GM18499 (cell line): ENCODE measurements around the gene SDC3.

Experiments
- ATAC-seq: cut with Tn5 transposase; IDR thresholded peaks from one replicate; pipeline ENCODE4 v1.9.1; 2021; ENCODE audit warnings: moderate number of reproducible peaks; ENCODE audit not compliant: insufficient read depth, unreplicated experiment

SDC3 gene

DNA sequence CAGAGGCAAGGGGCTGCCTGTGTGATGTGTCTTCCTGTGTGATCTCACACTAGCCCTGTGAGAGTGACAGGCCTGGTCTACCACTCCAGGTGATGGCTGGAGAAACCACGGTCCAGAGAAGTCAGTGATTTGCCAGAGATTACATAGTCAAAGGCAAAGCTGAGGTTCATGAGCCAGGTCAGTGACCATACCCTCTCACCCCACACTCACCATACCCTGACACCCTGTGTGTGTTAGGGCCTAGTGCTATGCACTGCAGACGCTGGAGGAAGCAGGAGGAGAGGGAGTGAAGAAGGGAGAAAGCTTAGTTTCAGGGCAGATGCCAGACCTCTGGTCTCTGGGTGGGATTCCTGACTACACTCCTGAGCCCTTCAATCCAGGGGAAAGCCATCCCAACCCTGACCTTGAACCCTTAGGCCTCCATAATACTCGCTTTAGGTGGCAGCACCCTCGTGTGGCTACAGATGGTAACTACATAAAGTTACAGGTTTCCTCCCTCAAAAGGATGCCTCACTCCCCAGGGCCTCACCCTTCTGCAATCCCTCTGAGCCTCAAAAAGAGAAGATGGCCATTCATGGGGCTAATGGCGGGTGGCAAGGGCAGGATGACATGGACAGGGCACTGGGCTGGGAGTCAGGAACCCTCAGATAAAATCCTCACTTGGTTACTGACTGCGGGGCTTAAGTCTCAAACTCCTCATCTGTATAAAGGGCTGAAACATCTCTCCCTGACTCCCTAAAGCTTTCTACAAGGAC is 20.8 kb upstream of the SDC3 start:
- ATAC-seq, result no peak

DNA sequence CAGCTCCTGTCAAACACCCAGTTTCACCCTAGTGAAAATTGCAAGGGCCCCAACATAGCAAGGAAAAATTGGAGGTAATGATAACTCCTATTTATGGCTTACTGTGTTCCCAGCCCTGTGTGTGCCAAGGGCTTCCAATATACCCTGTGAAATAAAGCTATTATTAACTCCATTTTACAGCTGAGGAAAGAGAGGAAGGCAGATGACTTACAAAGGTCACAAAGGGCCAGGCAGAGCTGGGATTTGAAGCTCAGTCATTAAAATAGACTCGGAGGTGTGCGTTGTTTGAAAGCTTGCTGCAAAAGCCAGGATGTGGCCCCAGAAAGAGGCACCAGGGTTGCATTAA is 20.2 kb upstream of the SDC3 start:
- no peak for ATAC-seq

DNA sequence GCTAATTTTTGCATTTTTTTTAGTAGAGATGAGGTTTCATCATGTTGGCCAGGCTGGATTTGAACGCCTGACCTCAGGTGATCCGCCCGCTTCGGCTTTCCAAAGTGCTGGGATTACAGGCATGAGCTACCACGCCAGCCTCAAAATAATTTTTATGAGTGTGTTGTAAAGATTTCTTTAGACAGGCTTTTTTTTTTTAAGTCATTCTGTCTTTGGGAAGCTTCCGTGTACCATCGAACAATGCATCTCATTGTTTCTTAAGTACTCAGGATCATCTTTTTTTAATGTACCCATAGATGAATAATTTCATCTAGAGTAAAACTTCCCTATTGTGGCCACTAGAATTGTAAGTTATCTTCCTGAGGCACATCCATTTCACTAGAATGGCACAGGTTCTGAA is 19.6 kb upstream of the SDC3 start:
- ATAC-seq, result no peak

DNA sequence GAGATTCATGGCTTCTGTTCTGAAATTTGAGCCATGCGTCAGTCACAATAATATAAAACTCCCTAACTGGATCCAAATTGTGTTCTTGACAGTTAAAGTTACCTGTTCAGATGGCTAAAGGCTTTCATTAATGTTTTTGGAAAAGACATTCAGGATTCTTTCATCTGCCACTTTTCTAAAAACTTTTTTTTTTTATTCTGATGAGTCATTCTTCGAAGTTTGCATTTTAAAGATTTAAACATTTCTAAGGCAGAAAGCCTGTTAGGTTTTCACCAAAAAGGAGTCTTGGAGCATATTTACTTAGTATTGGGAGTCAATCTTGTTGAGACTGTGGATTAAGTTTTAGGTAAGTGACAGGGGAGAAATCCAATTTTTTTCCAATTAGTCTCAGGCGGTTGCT is 18.9 kb upstream of the SDC3 start:
- no peak for ATAC-seq

DNA sequence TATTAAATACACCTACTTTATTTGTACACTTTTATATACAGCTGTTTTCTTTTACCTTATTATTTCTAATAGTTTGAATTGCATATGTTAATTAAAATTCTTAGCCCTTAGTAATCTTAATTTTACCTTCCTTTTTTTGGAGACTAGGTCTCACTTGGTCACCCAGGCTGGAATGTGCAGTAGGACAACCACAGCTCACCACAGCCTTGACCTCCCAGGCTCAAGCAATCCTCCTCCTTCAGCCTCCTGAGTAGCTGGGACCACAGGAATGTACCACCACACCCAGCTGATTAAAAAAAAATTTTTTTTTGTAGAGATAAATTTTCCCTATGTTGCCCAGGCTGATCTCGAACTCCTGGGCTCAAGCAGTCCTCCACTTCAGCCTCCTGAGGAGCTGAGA is 15.0 kb upstream of the SDC3 start:
- ATAC-seq, result no peak

DNA sequence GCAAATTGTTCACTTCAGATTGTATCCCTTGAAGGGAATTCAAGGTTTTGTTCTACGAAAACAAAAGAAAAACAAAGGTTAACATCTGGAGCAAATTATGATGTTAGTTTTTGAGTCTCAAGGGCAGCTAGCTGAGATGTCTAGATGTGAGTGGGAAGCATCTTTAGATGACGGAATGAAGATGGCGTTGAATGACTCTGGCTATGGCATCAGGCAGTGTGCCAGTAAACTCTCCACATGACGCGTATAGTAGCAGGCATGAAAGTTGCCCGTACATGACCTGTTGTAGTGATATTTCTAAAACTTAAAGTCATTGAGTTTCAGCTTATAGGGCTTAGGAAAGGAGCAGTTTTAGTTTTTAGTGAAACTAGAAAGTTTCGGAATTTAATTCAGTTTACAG is 12.3 kb upstream of the SDC3 start:
- no peak for ATAC-seq

DNA sequence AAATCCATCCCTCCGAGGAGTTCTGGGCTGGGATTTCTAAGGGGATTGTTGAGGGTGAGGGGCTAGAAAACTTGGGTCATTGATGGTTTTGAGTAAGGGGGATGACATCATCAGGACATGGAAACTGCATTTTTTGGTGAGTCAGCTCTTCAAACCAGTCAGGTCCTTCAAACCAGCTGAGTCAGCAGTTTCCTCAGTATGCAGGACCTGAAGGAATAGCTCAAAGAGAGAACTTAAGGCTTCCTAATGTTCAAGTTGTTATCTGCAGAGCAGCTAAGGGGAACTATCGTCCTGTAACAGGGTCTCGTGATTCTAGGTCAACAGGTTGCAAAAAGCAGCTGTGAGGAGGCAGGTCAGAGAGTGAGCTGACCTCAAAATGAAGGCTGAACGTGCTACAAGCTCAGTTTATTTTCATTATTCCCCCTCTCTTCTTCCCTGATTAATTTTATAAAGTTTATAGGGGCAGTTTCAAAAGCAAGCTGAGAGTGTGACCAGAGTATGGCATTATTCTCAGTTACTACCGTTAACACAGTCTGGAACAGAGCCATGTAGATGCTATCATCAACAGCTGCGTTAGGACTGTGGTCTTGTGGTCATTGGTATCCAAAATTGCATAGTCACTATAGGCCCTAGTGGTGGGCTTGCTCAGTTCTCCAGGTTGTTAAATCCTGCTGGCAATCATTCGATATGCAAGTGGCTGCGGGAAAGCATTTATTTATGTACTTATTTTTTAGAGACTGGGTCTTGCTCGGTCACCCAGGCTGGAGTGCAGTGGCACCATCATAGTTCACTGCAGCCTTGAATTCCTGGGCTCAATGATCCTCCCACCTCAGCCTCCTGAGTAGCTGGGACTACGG is 10.7 kb upstream of the SDC3 start:
- ATAC-seq, result no peak

DNA sequence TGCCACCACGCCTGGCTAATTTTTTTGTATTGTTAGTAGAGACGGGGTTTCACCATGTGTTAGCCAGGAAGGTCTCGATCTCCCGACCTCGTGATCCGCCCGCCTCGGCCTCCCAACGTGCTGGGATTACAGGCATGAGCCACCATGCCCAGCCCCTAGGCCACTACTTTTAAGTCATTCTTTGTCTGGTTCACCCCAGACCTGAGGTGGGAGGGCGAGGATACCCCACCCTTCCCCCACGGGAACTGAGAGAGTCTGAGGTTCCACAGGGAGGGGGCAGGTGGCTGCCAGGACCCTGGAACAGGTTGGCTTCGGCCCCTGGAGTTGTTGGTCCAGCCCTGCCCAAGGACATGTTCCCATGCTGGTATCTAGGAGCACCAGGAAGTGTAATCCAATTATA is 7.7 kb upstream of the SDC3 start:
- no peak for ATAC-seq

DNA sequence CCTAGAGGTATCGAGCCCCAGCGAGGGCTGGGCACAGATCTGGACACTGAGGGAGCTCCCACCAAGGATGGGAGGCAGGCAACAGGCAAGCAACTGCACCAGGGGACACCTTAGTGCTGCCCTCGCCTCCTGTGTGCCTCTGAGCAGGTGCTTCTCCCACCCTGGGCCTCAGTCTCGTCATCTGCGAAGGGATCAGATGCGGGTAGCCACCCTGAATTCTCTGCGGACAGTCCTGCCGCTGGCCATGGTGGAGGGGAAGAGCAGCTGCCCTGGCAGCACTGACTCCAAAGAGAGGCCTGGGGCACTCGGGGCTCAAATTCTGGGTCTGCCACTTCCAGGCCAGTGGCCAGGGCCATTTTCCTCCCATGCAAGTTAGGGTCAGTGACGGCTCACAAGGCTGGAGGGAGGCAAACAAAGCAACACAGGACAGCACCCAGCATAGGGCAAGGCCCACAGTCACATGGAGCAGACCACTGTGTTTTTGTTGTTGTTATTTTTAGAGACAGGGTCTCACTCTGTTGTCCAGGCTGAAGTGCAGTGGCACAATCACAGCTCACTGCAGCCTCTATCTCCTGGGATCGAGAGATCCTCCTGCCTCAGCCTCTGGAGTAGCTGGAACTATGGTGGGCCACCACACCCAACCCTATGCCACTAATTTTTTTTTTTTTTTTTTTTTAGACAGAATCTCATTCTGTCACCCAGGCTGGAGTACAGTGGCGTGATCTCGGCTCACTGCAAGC is 7.1 kb upstream of the SDC3 start:
- no peak for ATAC-seq

DNA sequence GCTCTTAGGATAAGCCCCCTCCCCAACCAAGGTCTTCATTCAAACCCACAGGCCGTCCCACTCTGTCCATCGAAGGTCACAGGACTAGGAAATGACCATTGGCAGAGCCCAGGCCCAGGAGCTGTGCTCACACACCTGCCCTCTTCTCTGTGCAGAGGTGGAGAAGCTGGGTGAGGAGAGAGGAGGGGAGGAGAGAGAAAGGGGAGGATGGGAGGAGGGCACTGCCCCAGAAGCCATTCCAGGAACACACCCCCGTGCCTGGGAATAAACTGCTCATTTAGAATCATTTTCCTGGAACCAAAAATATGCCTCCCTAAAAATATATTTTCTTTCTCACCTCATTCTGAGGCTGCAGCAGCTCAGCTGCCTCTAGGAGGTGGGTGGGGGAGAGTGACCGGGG is 6.4 kb upstream of the SDC3 start:
- no peak for ATAC-seq

DNA sequence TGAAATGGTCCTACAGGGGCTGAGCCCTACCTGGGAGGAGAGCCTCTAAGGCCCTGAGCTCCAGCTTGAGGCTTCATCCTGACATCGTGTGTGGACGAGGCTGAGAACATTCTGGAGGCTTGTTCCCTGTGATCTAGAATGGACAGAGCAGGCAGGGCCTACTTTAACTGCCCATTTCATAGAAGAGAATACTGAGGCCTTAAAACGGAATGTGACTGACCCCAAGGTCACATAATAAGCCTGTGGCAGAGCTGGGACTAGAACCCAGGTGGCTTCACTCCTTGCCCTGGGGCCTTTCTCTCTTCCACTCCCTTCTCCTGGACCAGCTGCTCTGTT is 6.0 kb upstream of the SDC3 start:
- ATAC-seq, result no peak

DNA sequence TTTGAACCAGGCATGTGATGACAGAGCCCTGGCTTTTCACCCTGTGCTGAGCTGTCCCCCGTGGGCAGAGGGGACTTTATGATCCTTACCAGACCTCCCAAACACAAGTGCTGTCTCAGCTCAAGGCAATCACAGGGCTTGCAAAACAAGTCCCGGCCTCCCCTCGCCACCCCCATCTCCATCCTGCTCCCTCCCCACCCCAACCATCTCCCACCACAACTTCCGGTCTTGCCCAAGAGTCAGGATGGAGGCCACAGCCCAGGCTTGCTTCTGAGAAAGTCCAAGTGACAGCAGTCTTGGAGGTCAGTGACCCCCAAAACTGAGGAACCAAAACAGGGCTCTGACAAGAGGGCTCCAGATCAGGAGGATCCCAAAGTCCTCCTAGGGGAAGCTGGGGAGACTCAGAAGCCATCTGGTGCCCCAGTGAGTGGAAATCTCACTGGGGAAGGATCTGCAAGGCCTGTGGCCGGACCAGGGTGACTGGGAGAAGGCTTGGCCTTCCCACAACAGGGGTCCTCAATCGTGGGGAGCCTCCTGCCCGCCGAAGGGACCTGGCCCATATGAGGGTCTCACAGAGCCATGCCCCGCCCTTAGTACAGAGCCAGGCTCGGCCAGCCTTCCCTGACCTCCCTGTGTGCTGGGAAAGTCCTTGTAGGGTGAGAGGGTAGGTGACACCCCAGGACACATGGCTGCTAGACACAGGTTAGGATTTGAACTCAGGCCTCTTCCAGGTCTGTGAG is 4.5 kb upstream of the SDC3 start:
- no peak for ATAC-seq

DNA sequence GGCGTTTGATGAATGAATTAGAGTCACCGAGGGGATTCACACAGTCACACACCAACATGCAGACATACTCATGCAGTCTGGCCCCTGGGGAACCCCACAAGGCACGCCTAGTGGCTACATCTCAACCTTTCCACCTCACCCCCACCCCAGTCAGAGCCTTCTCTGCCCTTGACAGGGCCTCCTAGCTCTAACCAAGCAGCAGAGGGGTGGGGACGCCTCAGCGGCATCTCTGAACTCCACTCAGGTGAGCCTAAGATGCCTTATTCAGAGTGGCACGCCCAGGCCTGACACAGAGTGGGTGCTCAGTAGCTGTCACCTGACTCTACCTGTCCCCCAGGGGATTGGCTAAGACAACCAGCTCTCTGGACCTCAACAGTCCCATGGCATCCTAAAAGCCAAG is 3.7 kb upstream of the SDC3 start:
- ATAC-seq, result no peak

DNA sequence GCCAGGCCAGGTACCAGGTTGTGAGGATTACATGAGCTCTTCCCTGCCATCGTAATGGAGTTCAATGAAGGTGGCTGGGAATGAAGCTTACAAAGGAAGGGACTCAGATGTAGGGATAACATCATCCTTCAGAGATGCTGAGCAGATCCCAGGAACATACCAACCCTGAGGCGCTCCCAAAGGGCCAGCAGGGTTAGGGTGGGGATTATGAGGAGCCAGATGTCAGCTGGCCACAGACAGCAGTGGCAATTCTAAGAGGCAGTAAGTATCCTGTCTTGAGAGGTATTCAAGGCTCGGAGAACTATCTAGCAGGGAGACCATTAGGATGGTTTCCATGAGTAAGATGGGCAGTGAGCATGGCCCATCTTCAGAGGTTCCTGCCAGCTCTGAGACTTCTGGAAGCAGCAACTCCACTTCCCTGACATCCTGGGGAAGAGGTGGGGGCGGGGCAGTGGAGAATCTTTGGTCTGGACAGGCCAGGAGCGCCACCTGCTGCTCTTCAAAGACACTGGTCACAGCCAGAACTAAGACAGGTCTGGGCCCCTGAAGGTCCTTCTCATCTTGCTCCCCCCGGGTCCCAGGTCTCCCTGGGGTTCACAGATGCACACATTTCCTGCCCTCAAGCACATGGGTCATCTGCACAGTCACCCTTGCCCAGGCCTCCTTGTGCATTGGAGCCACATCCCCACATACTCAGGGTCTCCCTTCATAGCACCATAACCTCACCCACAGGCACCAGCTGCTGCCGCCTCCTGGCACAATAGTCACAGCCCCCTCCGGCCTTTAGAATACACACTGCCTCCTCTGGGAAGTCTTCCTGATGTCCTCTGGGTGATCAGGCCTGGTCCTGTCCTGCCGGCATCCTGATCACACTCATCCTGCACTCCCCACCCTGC is 2.7 kb upstream of the SDC3 start:
- ATAC-seq, result no peak

DNA sequence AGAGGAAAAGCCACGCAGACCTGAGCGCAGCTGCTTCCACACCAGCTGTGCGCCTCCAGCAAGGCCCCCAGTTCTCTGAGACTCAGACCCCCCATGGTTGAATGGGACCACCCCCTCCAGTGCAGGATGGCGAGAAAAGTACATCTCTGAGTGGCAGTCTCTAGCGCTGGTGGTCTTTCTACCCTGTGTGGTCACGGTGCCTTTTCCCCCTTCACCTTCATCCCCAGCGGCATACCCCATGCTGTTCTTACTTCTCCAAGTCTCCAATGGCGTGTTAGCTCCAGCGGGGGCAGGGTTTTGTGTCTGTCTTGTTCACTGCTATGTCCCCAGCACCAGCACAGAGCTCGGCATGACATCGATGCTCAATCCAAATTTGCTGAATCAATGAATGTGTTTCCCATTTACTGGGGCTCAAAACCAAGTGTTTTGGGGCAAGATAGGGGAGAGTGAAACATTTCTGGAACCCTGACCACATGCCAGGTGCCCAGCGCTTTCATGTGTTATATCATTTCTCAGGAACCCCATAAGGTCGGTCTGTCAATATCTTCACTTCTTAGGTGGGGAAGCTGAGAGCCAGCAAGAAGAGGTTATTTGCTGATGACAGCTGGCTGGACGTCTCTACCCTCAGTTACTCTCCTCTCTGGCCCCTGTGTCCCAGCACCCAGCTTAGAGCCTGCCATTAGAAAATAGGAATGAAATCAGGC is 959 bp upstream of the SDC3 start:
- ATAC-seq, result no peak

DNA sequence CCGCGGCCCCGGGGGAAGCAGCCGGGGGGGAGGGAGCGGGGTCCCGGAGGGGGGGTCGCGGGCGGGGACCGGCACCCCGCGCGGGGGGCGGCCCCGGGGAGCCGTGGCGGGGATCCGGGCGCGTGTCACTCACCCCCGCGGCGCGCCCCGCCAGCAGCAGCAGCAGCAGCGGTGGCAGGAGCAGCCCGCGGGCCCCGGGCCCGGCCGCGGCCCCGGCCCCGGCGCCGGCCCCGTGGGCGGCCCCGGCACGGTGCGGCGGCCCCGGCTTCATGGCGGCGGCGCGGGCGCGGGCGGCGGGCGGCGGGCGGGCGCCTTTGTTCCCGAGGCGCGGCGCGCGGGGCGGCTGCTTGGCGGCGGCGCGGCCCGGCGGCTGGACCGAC is 252 bp downstream of the SDC3 start:
- no peak for ATAC-seq

DNA sequence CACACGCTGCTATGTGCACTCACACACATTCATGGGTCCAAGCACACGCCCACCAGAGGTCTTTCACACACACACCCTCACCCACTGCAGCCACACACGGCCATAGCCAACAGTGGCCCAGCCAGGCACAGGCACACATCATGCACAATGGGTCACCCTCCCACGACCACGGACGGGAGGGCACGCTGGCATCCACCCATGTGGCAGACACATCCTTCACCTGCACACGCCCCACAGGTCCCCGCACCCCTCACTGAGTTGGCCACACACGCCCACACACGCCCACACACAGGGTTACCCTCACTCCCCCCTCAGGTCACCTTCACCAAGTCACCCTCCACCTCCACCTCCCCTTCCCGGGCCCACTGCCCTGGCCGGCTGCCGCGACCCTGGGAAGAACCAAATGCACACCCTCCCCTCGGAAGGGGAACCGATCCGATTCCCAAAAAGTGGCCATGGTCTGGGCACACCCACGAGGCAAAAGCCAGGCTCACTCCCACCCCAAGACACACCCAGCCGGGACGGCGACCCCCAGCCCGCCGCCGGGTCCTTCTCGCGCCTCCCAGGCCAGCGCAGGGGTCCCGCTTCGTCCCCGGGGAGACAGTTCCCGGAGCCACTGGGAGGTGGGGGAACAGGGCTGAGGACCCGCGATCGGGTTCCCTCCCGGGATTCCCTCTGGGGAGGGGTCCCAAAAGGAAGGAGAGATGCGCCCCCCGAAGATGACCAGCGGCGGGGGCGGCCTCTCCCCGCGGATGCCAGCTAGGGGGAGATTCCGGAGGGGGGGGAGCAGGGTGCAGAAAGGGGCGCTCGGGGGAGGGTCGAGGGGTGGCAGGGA is 860 bp downstream of the SDC3 start:
- ATAC-seq, result no peak
